Panc1 (cell line): ENCODE measurements around the gene HBP1.

Experiments used
- CTCF ChIP-seq: fragments of 450-650 bp; IDR thresholded peaks from 2 replicates; pipeline ENCODE4 v1.5.1; 2017; ENCODE audit warnings: mild to moderate bottlenecking
- POLR2AphosphoS5 ChIP-seq: IDR thresholded peaks from 2 replicates; pipeline ENCODE4 v1.6.1; 2012; ENCODE audit warnings: mild to moderate bottlenecking, low read depth, low read length, moderate library complexity
- REST ChIP-seq, 2 experiments: IDR thresholded peaks; 2 replicates each; pipeline ENCODE4 v1.6.1; 2011 to 2012; ENCODE audit warnings: low read depth in 2 of 2, control low read depth in 1 of 2, low read length in 1 of 2, mild to moderate bottlenecking in 1 of 2, moderate library complexity in 1 of 2; ENCODE audit not compliant: insufficient read depth in 1 of 2
- SIN3A ChIP-seq: IDR thresholded peaks from 2 replicates; pipeline ENCODE4 v1.6.1; 2012; ENCODE audit warnings: low read depth, mild to moderate bottlenecking, low read length, moderate library complexity, borderline replicate concordance; ENCODE audit not compliant: insufficient read depth
- TCF7L2 ChIP-seq: IDR thresholded peaks from 2 replicates; pipeline ENCODE4 v1.6.1; 2011; ENCODE audit warnings: mild to moderate bottlenecking, low read depth, low read length, inconsistent platforms

GRCh38 chr7:107219563-107220244, 50.9 kb downstream of the HBP1 start:
- no peak for TF ChIP-seq CTCF
- TF ChIP-seq SIN3A, result no peak
- TF ChIP-seq POLR2AphosphoS5, result no peak
- no peak for TF ChIP-seq REST (IDR thresholded peaks at IDR 0.05; ENCODE audit: insufficient read depth in 1 of 2, low read depth in 2 of 2, low read length in 1 of 2)
- no peak for TF ChIP-seq TCF7L2
